ENCODE data around the gene FBXO36.

The FBXO36 gene

DNA sequence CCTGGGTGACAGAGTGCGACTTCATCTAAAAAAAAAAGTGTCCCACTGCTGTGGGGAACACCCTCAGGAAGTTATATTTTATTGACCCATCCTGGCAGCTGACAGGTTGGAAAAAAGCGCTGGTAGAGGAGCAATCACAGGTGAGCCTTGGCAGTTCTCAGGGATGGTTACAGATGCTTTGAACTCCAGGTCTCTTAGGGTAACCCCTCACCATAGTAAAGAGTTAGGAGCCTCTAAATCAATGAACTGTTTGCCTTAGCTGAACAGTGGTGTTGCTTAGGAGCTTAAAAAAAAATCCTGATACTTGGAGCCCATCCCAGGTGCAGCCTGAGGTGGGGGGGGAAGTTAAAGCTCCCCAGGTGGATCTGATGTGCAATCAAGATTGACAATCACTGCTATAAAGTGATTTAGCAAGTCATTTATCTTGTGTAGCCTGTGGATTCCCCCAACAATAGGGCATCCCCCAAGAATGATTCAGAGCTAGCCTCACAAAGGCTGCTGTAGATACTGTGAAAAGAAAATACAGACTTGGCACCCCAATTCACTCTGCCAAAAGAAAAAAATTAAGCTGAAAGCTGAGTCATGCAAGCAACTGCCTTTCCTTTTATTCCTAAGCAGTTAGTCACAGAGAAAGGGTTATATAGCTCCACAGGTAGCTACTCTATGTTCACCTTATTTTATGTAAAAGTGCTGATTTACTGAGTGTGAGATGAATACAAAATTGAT is 131.6 kb downstream of the FBXO36 start:
- peak in 1 of 2 experiments; percentile 24 for DNase-seq

DNA sequence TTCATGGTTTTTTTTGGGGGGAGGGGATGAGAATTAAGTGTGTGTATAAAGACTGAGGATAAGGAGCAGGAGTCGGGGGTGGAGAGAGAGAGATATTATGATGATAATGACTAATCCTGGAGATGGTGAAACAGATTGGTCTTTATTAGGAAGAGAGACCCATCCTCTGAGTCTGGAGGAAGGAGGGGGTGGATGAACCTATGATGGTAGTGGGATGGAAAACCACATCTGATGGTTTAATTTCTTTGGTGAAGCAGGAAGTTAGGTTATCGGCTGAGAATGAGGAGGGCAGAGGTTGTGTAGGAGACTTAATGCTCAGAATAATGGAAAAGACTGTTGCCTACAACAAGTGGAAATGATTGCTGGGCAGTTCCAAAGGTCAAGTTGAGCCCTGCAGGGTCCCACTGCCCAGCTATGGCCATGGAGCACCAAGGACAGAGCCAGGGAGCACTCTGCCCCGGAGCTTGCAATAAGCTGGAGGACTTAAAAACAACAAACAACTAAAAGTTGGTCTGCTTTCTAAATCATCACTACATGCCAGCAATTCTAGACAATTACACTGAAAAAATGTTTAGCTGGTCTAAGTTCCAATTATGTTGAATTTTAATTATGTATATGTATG is 138.5 kb downstream of the FBXO36 start:
- DNase-seq = no peak

Data from stimulated activated CD4-positive, alpha-beta T cell treated with anti-CD3 and anti-CD28 coated beads, Interleukin-4, amount 100 ng/mL, for 4 hours (primary cell).